ENCODE results near the gene GALK1. TPM values are rescaled to one million over a fixed set of nuclear protein-coding genes. Genes with fewer than 3 reads are reported as not detected.
A peak's percentile ranks its signal among the peaks of the same experiment; 100 is the strongest.

GALK1 gene
- total and polyA plus RNA-seq, 2 of the 13 experiments (the other 11 are each of a cell fraction or from before 2014, with no cell fraction given) = 59.9 to 93.6 TPM

DNA sequence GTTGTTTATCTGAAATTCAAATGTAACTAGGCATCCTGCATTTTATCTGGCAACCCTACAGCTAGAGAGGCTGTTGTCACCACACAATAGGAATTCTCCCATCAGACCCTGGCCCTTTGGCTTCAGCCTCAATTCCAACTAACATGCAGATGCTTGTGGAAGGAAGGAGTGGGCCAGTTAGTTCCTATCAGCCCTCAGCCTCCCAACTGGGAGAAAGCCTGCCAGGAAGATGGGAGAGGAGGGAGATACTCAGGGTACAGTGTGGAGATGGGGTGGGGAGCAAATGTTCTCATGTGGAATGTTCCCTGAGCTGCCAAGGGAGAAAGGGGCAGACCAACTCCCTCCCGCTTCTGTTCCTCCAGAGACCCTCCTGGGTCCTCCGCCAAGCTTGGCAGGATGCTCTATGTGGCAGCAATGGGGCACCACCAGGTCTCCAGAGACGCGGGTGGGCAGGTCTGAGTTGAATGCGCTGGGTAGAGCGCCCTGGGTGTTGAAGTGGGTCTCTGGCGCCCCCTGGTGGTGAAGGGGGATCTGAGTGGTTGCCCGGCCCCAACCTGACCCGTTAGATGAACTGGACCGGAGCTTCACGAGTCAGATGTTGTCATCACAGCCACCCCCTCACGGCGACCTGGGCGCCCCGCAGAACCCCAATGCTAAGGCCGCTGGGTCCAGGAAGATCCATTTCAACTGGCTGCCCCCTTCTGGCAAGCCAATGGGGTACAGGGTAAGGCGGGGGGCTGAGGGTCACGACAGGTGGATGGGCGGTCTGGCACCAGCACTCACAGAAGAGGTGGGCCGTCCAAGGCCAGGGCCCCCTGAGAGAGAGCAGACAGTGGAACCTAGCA lies 15.2 kb downstream of the GALK1 start (continued):
- TF ChIP-seq, protein P1, sequence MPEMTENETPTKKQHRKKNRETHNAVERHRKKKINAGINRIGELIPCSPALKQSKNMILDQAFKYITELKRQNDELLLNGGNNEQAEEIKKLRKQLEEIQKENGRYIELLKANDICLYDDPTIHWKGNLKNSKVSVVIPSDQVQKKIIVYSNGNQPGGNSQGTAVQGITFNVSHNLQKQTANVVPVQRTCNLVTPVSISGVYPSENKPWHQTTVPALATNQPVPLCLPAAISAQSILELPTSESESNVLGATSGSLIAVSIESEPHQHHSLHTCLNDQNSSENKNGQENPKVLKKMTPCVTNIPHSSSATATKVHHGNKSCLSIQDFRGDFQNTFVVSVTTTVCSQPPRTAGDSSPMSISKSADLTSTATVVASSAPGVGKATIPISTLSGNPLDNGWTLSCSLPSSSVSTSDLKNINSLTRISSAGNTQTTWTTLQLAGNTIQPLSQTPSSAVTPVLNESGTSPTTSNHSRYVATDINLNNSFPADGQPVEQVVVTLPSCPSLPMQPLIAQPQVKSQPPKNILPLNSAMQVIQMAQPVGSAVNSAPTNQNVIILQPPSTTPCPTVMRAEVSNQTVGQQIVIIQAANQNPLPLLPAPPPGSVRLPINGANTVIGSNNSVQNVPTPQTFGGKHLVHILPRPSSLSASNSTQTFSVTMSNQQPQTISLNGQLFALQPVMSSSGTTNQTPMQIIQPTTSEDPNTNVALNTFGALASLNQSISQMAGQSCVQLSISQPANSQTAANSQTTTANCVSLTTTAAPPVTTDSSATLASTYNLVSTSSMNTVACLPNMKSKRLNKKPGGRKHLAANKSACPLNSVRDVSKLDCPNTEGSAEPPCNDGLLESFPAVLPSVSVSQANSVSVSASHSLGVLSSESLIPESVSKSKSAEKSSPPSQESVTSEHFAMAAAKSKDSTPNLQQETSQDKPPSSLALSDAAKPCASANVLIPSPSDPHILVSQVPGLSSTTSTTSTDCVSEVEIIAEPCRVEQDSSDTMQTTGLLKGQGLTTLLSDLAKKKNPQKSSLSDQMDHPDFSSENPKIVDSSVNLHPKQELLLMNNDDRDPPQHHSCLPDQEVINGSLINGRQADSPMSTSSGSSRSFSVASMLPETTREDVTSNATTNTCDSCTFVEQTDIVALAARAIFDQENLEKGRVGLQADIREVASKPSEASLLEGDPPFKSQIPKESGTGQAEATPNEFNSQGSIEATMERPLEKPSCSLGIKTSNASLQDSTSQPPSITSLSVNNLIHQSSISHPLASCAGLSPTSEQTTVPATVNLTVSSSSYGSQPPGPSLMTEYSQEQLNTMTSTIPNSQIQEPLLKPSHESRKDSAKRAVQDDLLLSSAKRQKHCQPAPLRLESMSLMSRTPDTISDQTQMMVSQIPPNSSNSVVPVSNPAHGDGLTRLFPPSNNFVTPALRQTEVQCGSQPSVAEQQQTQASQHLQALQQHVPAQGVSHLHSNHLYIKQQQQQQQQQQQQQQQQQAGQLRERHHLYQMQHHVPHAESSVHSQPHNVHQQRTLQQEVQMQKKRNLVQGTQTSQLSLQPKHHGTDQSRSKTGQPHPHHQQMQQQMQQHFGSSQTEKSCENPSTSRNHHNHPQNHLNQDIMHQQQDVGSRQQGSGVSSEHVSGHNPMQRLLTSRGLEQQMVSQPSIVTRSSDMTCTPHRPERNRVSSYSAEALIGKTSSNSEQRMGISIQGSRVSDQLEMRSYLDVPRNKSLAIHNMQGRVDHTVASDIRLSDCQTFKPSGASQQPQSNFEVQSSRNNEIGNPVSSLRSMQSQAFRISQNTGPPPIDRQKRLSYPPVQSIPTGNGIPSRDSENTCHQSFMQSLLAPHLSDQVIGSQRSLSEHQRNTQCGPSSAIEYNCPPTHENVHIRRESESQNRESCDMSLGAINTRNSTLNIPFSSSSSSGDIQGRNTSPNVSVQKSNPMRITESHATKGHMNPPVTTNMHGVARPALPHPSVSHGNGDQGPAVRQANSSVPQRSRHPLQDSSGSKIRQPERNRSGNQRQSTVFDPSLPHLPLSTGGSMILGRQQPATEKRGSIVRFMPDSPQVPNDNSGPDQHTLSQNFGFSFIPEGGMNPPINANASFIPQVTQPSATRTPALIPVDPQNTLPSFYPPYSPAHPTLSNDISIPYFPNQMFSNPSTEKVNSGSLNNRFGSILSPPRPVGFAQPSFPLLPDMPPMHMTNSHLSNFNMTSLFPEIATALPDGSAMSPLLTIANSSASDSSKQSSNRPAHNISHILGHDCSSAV (CRISPR knock-in tag; IDR thresholded peaks at IDR 0.05; ENCODE audit: borderline replicate concordance) = no peak
- TF ChIP-seq HOXD1 (CRISPR knock-in tag; IDR thresholded peaks at IDR 0.05) = 0 out of 2 replicates have a peak, but pooled peaks have one; percentile 39
- TF ChIP-seq ZKSCAN1 (IDR thresholded peaks at IDR 0.05; ENCODE audit: low read length) = no peak
- TF ChIP-seq ARNT2 (CRISPR knock-in tag; IDR thresholded peaks at IDR 0.05; ENCODE audit: low read depth) = no peak
- TF ChIP-seq, protein P2, sequence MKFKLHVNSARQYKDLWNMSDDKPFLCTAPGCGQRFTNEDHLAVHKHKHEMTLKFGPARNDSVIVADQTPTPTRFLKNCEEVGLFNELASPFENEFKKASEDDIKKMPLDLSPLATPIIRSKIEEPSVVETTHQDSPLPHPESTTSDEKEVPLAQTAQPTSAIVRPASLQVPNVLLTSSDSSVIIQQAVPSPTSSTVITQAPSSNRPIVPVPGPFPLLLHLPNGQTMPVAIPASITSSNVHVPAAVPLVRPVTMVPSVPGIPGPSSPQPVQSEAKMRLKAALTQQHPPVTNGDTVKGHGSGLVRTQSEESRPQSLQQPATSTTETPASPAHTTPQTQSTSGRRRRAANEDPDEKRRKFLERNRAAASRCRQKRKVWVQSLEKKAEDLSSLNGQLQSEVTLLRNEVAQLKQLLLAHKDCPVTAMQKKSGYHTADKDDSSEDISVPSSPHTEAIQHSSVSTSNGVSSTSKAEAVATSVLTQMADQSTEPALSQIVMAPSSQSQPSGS (CRISPR knock-in tag; IDR thresholded peaks at IDR 0.05) = 0 out of 2 replicates have a peak, but pooled peaks have one; percentile 40
- peak; percentile 54; the same call in 1 of the 2 replicates for TF ChIP-seq TGIF2 (CRISPR knock-in tag; IDR thresholded peaks at IDR 0.05)
- no peak for TF ChIP-seq LCORL (IDR thresholded peaks at IDR 0.05)
- peak; percentile 1; the same call in 1 of the 2 replicates for TF ChIP-seq LCORL (CRISPR knock-in tag; IDR thresholded peaks at IDR 0.05)
- no peak for TF ChIP-seq ATRX (CRISPR knock-in tag; IDR thresholded peaks at IDR 0.05; ENCODE audit: borderline replicate concordance)
- TF ChIP-seq NFATC3 (CRISPR knock-in tag; IDR thresholded peaks at IDR 0.05) = no peak
- TF ChIP-seq MLLT10 (CRISPR knock-in tag; IDR thresholded peaks at IDR 0.05) = no peak
- no peak for TF ChIP-seq HMGA1 (CRISPR knock-in tag; conservative IDR thresholded peaks at IDR 0.05)
- TF ChIP-seq ZNF644 (CRISPR knock-in tag; IDR thresholded peaks at IDR 0.05; ENCODE audit: low read depth) = no peak
- TF ChIP-seq ZNF160 (CRISPR knock-in tag; IDR thresholded peaks at IDR 0.05) = no peak
- TF ChIP-seq NFKBIZ (CRISPR knock-in tag; IDR thresholded peaks at IDR 0.05) = no peak
- TF ChIP-seq AKAP8 (CRISPR knock-in tag; IDR thresholded peaks at IDR 0.05) = no peak
- no peak for TF ChIP-seq ZNF234 (CRISPR knock-in tag; conservative IDR thresholded peaks at IDR 0.05)
- TF ChIP-seq, protein P3, sequence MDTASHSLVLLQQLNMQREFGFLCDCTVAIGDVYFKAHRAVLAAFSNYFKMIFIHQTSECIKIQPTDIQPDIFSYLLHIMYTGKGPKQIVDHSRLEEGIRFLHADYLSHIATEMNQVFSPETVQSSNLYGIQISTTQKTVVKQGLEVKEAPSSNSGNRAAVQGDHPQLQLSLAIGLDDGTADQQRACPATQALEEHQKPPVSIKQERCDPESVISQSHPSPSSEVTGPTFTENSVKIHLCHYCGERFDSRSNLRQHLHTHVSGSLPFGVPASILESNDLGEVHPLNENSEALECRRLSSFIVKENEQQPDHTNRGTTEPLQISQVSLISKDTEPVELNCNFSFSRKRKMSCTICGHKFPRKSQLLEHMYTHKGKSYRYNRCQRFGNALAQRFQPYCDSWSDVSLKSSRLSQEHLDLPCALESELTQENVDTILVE (CRISPR knock-in tag; IDR thresholded peaks at IDR 0.05) = peak; percentile 39; the same call in 1 of the 2 replicates
- TF ChIP-seq SSRP1 (CRISPR knock-in tag; IDR thresholded peaks at IDR 0.05) = no peak
- no peak for TF ChIP-seq AGO2 (optimal IDR thresholded peaks at IDR 0.05; ENCODE audit: low read depth, low read length)
- 0 out of 2 replicates have a peak, but pooled peaks have one; percentile 4 for TF ChIP-seq PHF20 (CRISPR knock-in tag; IDR thresholded peaks at IDR 0.05)

All from HepG2 (cell line).